Psoas muscle (tissue), 8 donors: ENCODE results near the gene SCGB3A2. TPM values are rescaled to one million over a fixed set of nuclear protein-coding genes. Genes with fewer than 3 reads are reported as not detected.

Experiments
- ATAC-seq, 4 donors: fragments of 200-7000 bp; cut with Tn5 transposase; one replicate each; pipeline ENCODE4 v1.9.1; 2020; ENCODE audit warnings: moderate library complexity in 3 of 4, mild to moderate bottlenecking in 2 of 4
- DNase-seq, 2 donors: peaks; one replicate each; pipeline ENCODE4 v3.0.0-alpha.2; 2020
- H3K27ac ChIP-seq: fragments of 200-600 bp; one replicate; pipeline ENCODE4 v1.8.0; 2022
- H3K27me3 ChIP-seq, 3 donors: fragments of 200-600 bp in 1 of 3; one replicate each; pipeline versions ENCODE4 v1.6.1 to v1.8.0; 2013 to 2022; ENCODE audit warnings: low read length in 2 of 3, mild to moderate bottlenecking in 2 of 3, moderate library complexity in 1 of 3; ENCODE audit not compliant: insufficient read depth in 3 of 3
- H3K36me3 ChIP-seq, 2 donors: fragments of 200-600 bp in 1 of 2; one replicate each; pipeline versions ENCODE4 v1.6.1 to v1.8.0; 2013 to 2022; ENCODE audit warnings: low read depth in 1 of 2, mild to moderate bottlenecking in 1 of 2, moderate library complexity in 1 of 2; ENCODE audit not compliant: insufficient read depth in 1 of 2
- H3K4me1 ChIP-seq: fragments of 200-600 bp; one replicate; pipeline ENCODE4 v1.8.0; 2022
- H3K4me3 ChIP-seq: fragments of 200-600 bp; one replicate; pipeline ENCODE4 v1.8.0; 2022; ENCODE audit warnings: mild to moderate bottlenecking
- H3K9me3 ChIP-seq: fragments of 200-600 bp; one replicate; pipeline ENCODE4 v1.8.0; 2022
- CTCF ChIP-seq: fragments of 200-600 bp; IDR thresholded peaks from one replicate; pipeline ENCODE4 v1.8.0; 2022; ENCODE audit warnings: antibody characterized with exemption
- WGBS, 3 donors: extraction: QIAGEN DNeasy Blood & Tissue Kit; methylation state at CpG; one replicate each; pipeline versions ENCODE4 v1.1.6 to v1.1.7; 2013; 5-methylcytosine and 5-hydroxymethylcytosine counted together
- intact Hi-C, 2 donors: fragments of 100-400 bp; cut with DNase I; formaldehyde crosslinking; loops; one replicate each; pipeline versions ENCODE4 v1.11.0 to v1.14.2; 2022
- polyA plus RNA-seq, 3 donors: library from polyadenylated mRNA; stranded (reverse); fragments of 200-250 nt; gene quantifications; one replicate each; pipeline ENCODE4 v1.2.3, GENCODE V29; 2013
- total RNA-seq, 4 donors: library from RNA; stranded (reverse); fragmentation: NEBNext Ultra II Directional in 2 of 4; extraction: Animal tissue kit (Norgen Biotek cat#: 25700) in 2 of 4; gene quantifications; one replicate each; pipeline versions ENCODE4 v1.2.1 to v1.2.4, GENCODE V29; 2021 to 2023
- donor health status: healthy with polysubstance abuse.
- donor health status: DM: no; HTN: no; CAD: no; lungs with moderate emphysema.
- donor health status: Bipolar disorder and iron deficiency.
- donor health status: healthy.
- donor health status: DM: yes; HTN: yes; CAD: no.
- donor health status: DM: no; HTN: no; CAD: no.
- donor health status: DM: no; HTN: no; CAD: no.
- donor health status: DM: yes; HTN: yes; CAD: no.

SCGB3A2 gene
- total and polyA plus RNA-seq, 7 donors, result 0.17 TPM; not detected in 6

DNA sequence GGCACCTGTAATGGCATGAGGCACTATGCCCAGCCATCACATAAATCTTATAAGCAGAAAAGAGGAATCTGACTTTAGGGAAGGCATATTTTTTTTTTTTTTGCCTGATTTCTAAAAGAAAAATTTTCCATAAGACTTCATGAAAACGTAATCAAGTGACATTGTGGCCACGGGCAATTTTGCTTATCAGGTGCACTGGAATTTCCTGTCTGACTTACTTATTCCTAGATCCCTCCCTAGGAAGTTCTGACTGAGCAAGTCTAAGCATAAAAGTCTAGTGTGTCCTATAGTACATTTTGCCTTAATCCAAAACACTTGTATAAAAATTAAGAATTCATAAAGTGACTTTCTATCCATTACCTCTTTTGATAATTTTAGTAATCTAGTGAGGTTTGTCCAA, 15.3 kb downstream of the SCGB3A2 start:
- ATAC-seq, result no peak
- Histone ChIP-seq H3K36me3 (no peaks in the 10 kb centered on the region), H3K9me3 (no peaks in the 10 kb centered on the region), H3K27me3 (no peaks in the 10 kb centered on the region), H3K4me3 (no peak overlapping the region), H3K27ac (no peak overlapping the region), H3K4me1 (no peaks in the 10 kb centered on the region)
- WGBS, 3 donors, result 55 to 72% (median 64%) methylated on average over 2 of the region's 2 CpGs
- DNase-seq, result no peak
- TF ChIP-seq CTCF, result no peak
- intact Hi-C loops, result no loop called here

DNA sequence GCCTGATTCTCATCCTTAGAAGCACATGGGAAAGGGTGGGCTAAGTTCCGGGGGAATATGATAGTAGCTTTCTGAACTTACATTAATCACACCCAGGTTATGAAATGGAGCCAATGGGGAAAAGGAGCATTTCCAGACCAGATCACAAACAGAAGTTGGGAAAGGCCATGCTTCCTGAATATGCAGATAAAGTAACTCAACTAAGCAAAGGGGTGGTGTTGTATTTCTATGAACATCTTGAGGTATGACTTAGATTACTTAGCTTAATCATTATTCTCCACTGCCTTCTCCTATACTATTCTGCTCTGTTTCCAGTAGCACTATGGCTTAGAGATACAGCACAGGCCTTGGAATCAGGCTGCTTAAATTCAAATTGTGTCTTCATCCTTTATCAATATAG, 17.4 kb downstream of the SCGB3A2 start:
- Histone ChIP-seq H3K9me3 (no peaks in the 10 kb centered on the region), H3K4me1 (no peaks in the 10 kb centered on the region), H3K27ac (no peak overlapping the region), H3K4me3 (no peak overlapping the region), H3K36me3 (no peaks in the 10 kb centered on the region), H3K27me3 (peaks cover 0 to under 1% (median 0%) of the 10 kb centered on the region in 3 donors)
- WGBS, 3 donors, result 74 to 91% (median 90%) methylated on average over 1 of the region's 1 CpG
- DNase-seq (no peak), ATAC-seq (no peak)
- intact Hi-C loops, result no loop called here
- no peak for TF ChIP-seq CTCF

DNA sequence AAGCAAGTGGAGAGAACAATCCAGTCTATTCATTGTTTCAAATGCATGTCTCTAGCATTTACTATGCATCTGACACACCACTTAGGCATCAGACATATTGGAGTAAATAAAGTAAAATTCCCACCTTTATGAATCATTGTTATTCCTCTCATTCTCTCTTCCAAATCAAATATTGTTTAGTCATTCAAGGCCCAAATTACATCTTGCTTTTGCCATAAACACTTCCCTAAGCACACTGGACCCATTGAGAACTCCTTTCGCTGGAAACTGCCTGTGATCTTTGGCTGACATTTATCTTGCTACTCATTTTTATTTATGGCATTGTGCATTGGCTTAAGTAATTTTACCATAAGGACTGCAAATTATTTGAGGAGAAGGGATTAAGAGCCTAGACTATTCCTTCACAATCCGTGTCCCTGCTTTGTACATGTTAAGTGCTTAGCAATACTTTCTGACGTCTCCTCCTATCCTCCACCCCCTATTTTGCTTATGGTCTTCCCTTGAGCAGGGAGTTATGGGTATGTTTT, 20.4 kb downstream of the SCGB3A2 start:
- intact Hi-C loops, result no loop called here
- no peaks in the 10 kb centered on the region for H3K36me3 ChIP-seq
- no peak overlapping the region for H3K27ac ChIP-seq
- H3K4me3 ChIP-seq, result no peak overlapping the region
- no peaks in the 10 kb centered on the region for H3K9me3 ChIP-seq
- ATAC-seq (no peak), DNase-seq (no peak)
- no peaks in the 10 kb centered on the region for H3K4me1 ChIP-seq
- peaks cover 0 to 3% (median 0%) of the 10 kb centered on the region in 3 donors for H3K27me3 ChIP-seq
- WGBS, 3 donors, result 68 to 81% (median 69%) methylated on average over 3 of the region's 3 CpGs
- TF ChIP-seq CTCF, result no peak

GRCh38 chr5:147901599-147902039, 23.1 kb downstream of the SCGB3A2 start:
- Histone ChIP-seq H3K9me3 (no peaks in the 10 kb centered on the region), H3K27me3 (peaks cover 0 to 3% (median 0%) of the 10 kb centered on the region in 3 donors), H3K27ac (no peak overlapping the region), H3K4me3 (no peak overlapping the region), H3K4me1 (no peaks in the 10 kb centered on the region), H3K36me3 (no peaks in the 10 kb centered on the region)
- intact Hi-C loops, result no loop called here
- TF ChIP-seq CTCF, result no peak
- no peak for DNase-seq
- no peak for ATAC-seq
- WGBS, 3 donors, result 65 to 73% (median 65%) methylated on average over 12 of the region's 12 CpGs

DNA sequence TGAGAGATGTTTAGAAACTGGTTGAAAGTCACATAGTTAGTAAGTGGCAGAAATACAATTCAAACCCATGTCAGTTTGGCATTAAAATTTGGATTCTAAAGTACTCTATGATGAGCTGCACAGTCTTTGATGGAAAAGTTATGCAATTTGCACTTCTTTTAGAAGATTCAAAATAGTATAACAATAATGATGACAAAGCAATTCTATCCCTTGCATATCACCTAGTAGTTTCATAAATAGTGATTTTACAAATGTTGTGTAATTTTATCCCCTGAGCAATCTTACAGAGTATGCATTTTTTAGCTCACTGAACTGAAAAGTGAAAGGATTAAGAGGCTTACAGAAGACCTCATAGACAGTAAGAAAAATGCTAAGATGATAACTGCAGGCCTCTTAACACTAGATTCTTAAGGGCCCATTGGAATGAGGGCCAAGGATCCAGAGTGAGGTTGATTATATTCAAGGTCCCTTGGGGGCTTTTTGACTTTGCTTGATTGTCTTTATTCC, 24.2 kb downstream of the SCGB3A2 start:
- Histone ChIP-seq H3K27me3 (peaks cover 0 to 3% (median 0%) of the 10 kb centered on the region in 3 donors), H3K4me3 (no peak overlapping the region), H3K9me3 (no peaks in the 10 kb centered on the region), H3K36me3 (no peaks in the 10 kb centered on the region), H3K4me1 (no peaks in the 10 kb centered on the region), H3K27ac (no peak overlapping the region)
- intact Hi-C loops, result no loop called here
- no peak for TF ChIP-seq CTCF
- DNase-seq (no peak), ATAC-seq (no peak)
